GM12878 (cell line): Measurements from ENCODE around the gene NMNAT3. TPM values are rescaled to one million over a fixed set of nuclear protein-coding genes. Genes with fewer than 3 reads are reported as not detected.

ENCODE experiments used
- ATAC-seq: fragments of 200-7000 bp; cut with Tn5 transposase; 3 replicates; pipeline ENCODE4 v1.9.1; 2020; ENCODE audit warnings: mild to moderate bottlenecking, moderate library complexity
- BruUV-seq: library from RNA; stranded (reverse); fragments of 400-500 nt; replicated peaks from 2 replicates; lab custom pipeline; 2021; lab: Mats Ljungman, UMichigan
- CTCF ChIA-PET: fragments of 300-600 bp; sonication (Branson Sonifier 250); formaldehyde crosslinking; extraction: SDS; loops from one replicate; lab custom pipeline; 2021; ENCODE audit warnings: inconsistent platforms; lab: Yijun Ruan, JAX
- POLR2A ChIA-PET: fragments of 350-600 bp; formaldehyde crosslinking; extraction: SDS; loops from one replicate; lab custom pipeline; 2021; ENCODE audit warnings: inconsistent platforms; lab: Charles Lee
- RAD21 ChIA-PET: fragments of 300-600 bp; sonication (Branson Sonifier 250); formaldehyde crosslinking; loops from one replicate; lab custom pipeline; 2023; ENCODE audit warnings: antibody characterized with exemption; ENCODE audit not compliant: unreplicated experiment; lab: Charles Lee
- SMC1A ChIA-PET: fragments of 300-600 bp; sonication (Branson Sonifier 250); formaldehyde crosslinking; loops from one replicate; lab custom pipeline; 2023; ENCODE audit not compliant: unreplicated experiment, uncharacterized antibody; lab: Charles Lee
- DNase-seq: peaks from one replicate; pipeline ENCODE4 v3.0.0-alpha.2; 2011; ENCODE audit warnings: low read depth, low spot score
- FAIRE-seq: peaks from 3 replicates; lab custom pipeline; 2011; peaks lifted over from hg19 to GRCh38; lab: Jason Lieb, UNC
- H2AFZ ChIP-seq: 2 replicates; pipeline ENCODE4 v1.6.0; 2011; ENCODE audit warnings: low read depth, low read length, control low read depth; ENCODE audit not compliant: control insufficient read depth
- H3K27ac ChIP-seq: 2 replicates; pipeline ENCODE4 v1.5.1; 2011; ENCODE audit warnings: control low read depth; ENCODE audit not compliant: control insufficient read depth, insufficient read depth
- H3K27me3 ChIP-seq, 2 experiments: replicated peaks in 1 of 2; 2 replicates each; pipeline versions ENCODE4 v1.6.0 to v1.6.1; 2011; ENCODE audit warnings: low read length in 1 of 2; ENCODE audit not compliant: control insufficient read depth in 2 of 2, insufficient read depth in 2 of 2
- H3K36me3 ChIP-seq, 2 experiments: 2 replicates each; pipeline ENCODE4 v1.5.1; 2011; ENCODE audit warnings: low read length in 1 of 2; ENCODE audit not compliant: control insufficient read depth in 2 of 2, insufficient read depth in 2 of 2
- H3K4me1 ChIP-seq: 2 replicates; pipeline ENCODE4 v1.6.1; 2011; ENCODE audit warnings: mild to moderate bottlenecking, low read length, moderate library complexity, mixed read lengths; ENCODE audit not compliant: control insufficient read depth, insufficient read depth
- H3K4me2 ChIP-seq: 2 replicates; pipeline ENCODE4 v1.6.0; 2011; ENCODE audit warnings: control low read depth; ENCODE audit not compliant: control insufficient read depth, insufficient read depth
- H3K4me3 ChIP-seq: fragments of 200-600 bp; sonication (generic); 2 replicates; pipeline ENCODE4 v1.5.1; 2016
- H3K79me2 ChIP-seq: 2 replicates; pipeline ENCODE4 v1.6.0; 2011; ENCODE audit warnings: low read length; ENCODE audit not compliant: control insufficient read depth, insufficient read depth
- H3K9ac ChIP-seq: 2 replicates; pipeline ENCODE4 v1.8.0; 2011; ENCODE audit warnings: low read length, control low read depth, mixed read lengths; ENCODE audit not compliant: control insufficient read depth, insufficient read depth
- H3K9me3 ChIP-seq: replicated peaks from 3 replicates; pipeline ENCODE4 v1.5.1; 2011; ENCODE audit warnings: mild to moderate bottlenecking, low read length; ENCODE audit not compliant: control insufficient read depth, insufficient read depth
- H4K20me1 ChIP-seq: 2 replicates; pipeline ENCODE4 v1.6.0; 2011; ENCODE audit not compliant: control insufficient read depth, insufficient read depth
- ASH2L ChIP-seq: fragments of 300-600, 200-600 bp; sonication (generic); IDR thresholded peaks from 2 replicates; pipeline ENCODE4 v1.6.1; 2017; ENCODE audit warnings: low read depth, mild to moderate bottlenecking, borderline replicate concordance
- ATF3 ChIP-seq: IDR thresholded peaks from 2 replicates; pipeline ENCODE4 v1.6.1; 2011; ENCODE audit warnings: low read depth, mild to moderate bottlenecking, low read length, moderate library complexity, borderline replicate concordance; ENCODE audit errors: extremely low read depth
- CHD2 ChIP-seq: IDR thresholded peaks from 2 replicates; pipeline ENCODE4 v1.6.1; 2011; ENCODE audit warnings: low read depth, low read length, improper control_type of control experiment, borderline replicate concordance
- CTCF ChIP-seq, 3 experiments: IDR thresholded peaks in 2 of 3; conservative IDR thresholded peaks in 1 of 3; 2 replicates each; pipeline ENCODE4 v1.5.1; 2011; ENCODE audit warnings: low read depth in 3 of 3, low read length in 3 of 3, mild to moderate bottlenecking in 3 of 3, control low read depth in 2 of 3, moderate library complexity in 2 of 3, inconsistent platforms in 1 of 3, mixed read lengths in 1 of 3; ENCODE audit not compliant: control insufficient read depth in 2 of 3, insufficient read depth in 1 of 3; ENCODE audit errors: extremely low read depth in 1 of 3
- EP300 ChIP-seq, 2 experiments: fragments of 150-350 bp in 1 of 2; IDR thresholded peaks; 2 replicates each; pipeline ENCODE4 v1.6.1; 2011 to 2012; ENCODE audit warnings: low read depth in 2 of 2, low read length in 2 of 2, borderline replicate concordance in 1 of 2, improper control_type of control experiment in 1 of 2, inconsistent platforms in 1 of 2; ENCODE audit not compliant: control insufficient read depth in 1 of 2
- IKZF1 ChIP-seq: fragments of 450-650 bp; conservative IDR thresholded peaks from 2 replicates; pipeline ENCODE4 v1.6.1; 2017; ENCODE audit warnings: antibody characterized with exemption, mild to moderate bottlenecking
- JUNB ChIP-seq: IDR thresholded peaks from 2 replicates; pipeline ENCODE4 v1.6.1; 2016; ENCODE audit warnings: antibody characterized with exemption, mild to moderate bottlenecking
- MEF2B ChIP-seq: fragments of 450-650 bp; IDR thresholded peaks from 2 replicates; pipeline ENCODE4 v1.6.1; 2018; ENCODE audit warnings: mild to moderate bottlenecking, moderate library complexity; ENCODE audit not compliant: partially characterized antibody, poor library complexity, severe bottlenecking
- NBN ChIP-seq: fragments of 450-650 bp; IDR thresholded peaks from 2 replicates; pipeline ENCODE4 v1.6.1; 2016
- NFIC ChIP-seq: IDR thresholded peaks from 2 replicates; pipeline ENCODE4 v1.6.1; 2012; ENCODE audit warnings: low read depth, mild to moderate bottlenecking, inconsistent platforms, low read length, moderate library complexity
- NFYA ChIP-seq: IDR thresholded peaks from 2 replicates; pipeline ENCODE4 v1.6.1; 2011; ENCODE audit warnings: low read depth, mild to moderate bottlenecking, low read length, improper control_type of control experiment, borderline replicate concordance
- PAX5 ChIP-seq: IDR thresholded peaks from 2 replicates; pipeline ENCODE4 v1.6.1; 2011; ENCODE audit warnings: low read depth, low read length, borderline replicate concordance
- SIN3A ChIP-seq: IDR thresholded peaks from 2 replicates; pipeline ENCODE4 v1.6.1; 2012; ENCODE audit warnings: low read depth, low read length, improper control_type of control experiment
- SPI1 ChIP-seq: IDR thresholded peaks from 2 replicates; pipeline ENCODE4 v1.6.1; 2011; ENCODE audit warnings: low read depth, mild to moderate bottlenecking, low read length, moderate library complexity, borderline replicate concordance; ENCODE audit not compliant: insufficient read depth
- TARDBP ChIP-seq: IDR thresholded peaks from 2 replicates; pipeline ENCODE4 v1.6.1; 2016; ENCODE audit warnings: borderline replicate concordance
- ZBTB11 ChIP-seq: fragments of 450-650 bp; formaldehyde crosslinking; IDR thresholded peaks from 2 replicates; pipeline ENCODE4 v1.5.0; 2022; ENCODE audit warnings: mild to moderate bottlenecking, missing genetic modification characterization
- ZNF24 ChIP-seq: fragments of 450-650 bp; IDR thresholded peaks from 2 replicates; pipeline ENCODE4 v1.6.1; 2017; ENCODE audit warnings: antibody characterized with exemption, mild to moderate bottlenecking
- WGBS: methylation state at CpG from one replicate; pipeline ENCODE4 v1.1.6; 2016; ENCODE audit warnings: low lambda C conversion rate; ENCODE audit not compliant: insufficient replicate concordance, insufficient coverage; ENCODE audit errors: missing lambda C conversion rate; 5-methylcytosine and 5-hydroxymethylcytosine counted together
- in situ Hi-C: fragments of 300-500 bp; cut with MboI; formaldehyde crosslinking; loops from 9 replicates; pipeline ENCODE4 v1.14.3; 2018; ENCODE audit warnings: mixed read lengths
- intact Hi-C: fragments of 100-400 bp; cut with micrococcal nuclease; formaldehyde crosslinking; loops from one replicate; pipeline ENCODE4 v1.14.2; 2022; ENCODE audit not compliant: unreplicated experiment
- polyA plus RNA-seq, 11 experiments: library from polyadenylated mRNA; depleted of rRNA in 4 of 11; unstranded in 6 of 11; stranded (reverse) in 5 of 11; fragments of >200 nt; fragmentation: Nextera tagmentation in 4 of 11; fragmentation: Illumina TruSeq in 1 of 11; extraction: Ambion mirVana in 4 of 11; extraction: Trizol in 1 of 11; gene quantifications; 1 replicate in 1 of 11; 2 replicates in 10 of 11; pipeline versions ENCODE4 v1.2.1 to v1.2.3, GENCODE V29; 2011 to 2016; ENCODE audit warnings: inconsistent platforms in 2 of 11, missing spikeins in 2 of 11, low read depth in 1 of 11
- total RNA-seq, 4 experiments: library from RNA; depleted of rRNA in 3 of 4; stranded (reverse); fragments of >200 nt in 3 of 4; fragmentation: Illumina TruSeq in 1 of 4; extraction: Trizol in 1 of 4; gene quantifications; 2 replicates each; pipeline versions ENCODE4 v1.2.1 to v1.2.3, GENCODE V29; 2013 to 2021

NMNAT3 gene
- total and polyA plus RNA-seq, 10 of the 15 experiments (the other 5 are each of a cell fraction or from before 2014, with no cell fraction given) = under 0.01 to 0.92 (median 0.08) TPM; not detected in 4

- TF ChIP-seq ZBTB11 = no peak
- TF ChIP-seq NFYA = no peak
- no peak for TF ChIP-seq MEF2B
- TF ChIP-seq CHD2 = no peak
- TF ChIP-seq SIN3A = no peak
- TF ChIP-seq TARDBP = no peak
- no peak for TF ChIP-seq EP300 (IDR thresholded peaks at IDR 0.05; ENCODE audit: borderline replicate concordance in 1 of 2, control insufficient read depth in 1 of 2, low read depth in 2 of 2, low read length in 2 of 2)
Measured at GRCh38 chr3:139518926-139519842, 158.6 kb downstream of the NMNAT3 start (continued).

- intact Hi-C loops = no loop called here
- TF ChIP-seq ASH2L (no peak), ATF3 (no peak), NFIC (no peak), PAX5 (no peak), CTCF (IDR thresholded peaks at IDR 0.05 in 2 of 3, conservative IDR thresholded peaks at IDR 0.05 in 1 of 3; ENCODE audit: control insufficient read depth in 2 of 3, extremely low read depth in 1 of 3, insufficient read depth in 1 of 3, low read depth in 3 of 3, low read length in 3 of 3) (no peak), JUNB (no peak), SPI1 (no peak), ZNF24 (no peak), NBN (no peak), IKZF1 (no peak)
Measured at GRCh38 chr3:139518306-139518705, 159.5 kb downstream of the NMNAT3 start.

More at GRCh38 chr3:139518306-139518705, 159.5 kb downstream of the NMNAT3 start:
- Histone ChIP-seq H4K20me1 (no peaks in the 10 kb centered on the region), H3K9me3 (no peaks in the 10 kb centered on the region), H3K4me2 (no peak overlapping the region), H3K36me3 (no peaks in the 10 kb centered on the region), H3K27me3 (no peaks in the 10 kb centered on the region), H3K4me3 (no peak overlapping the region), H3K9ac (no peak overlapping the region), H2AFZ (no peak overlapping the region), H3K79me2 (no peaks in the 10 kb centered on the region), H3K27ac (no peak overlapping the region), H3K4me1 (no peaks in the 10 kb centered on the region)
- DNase-seq (no peak), FAIRE-seq (no peak), ATAC-seq (no peak)
- in situ Hi-C loops = no loop called here
- CTCF ChIA-PET = interaction anchor here (0.6 kb wide), 1 partner anchor 586 kb away, joined by 3 read pairs; no protein-coding TSS in a partner anchor
- POLR2A ChIA-PET = no interaction called here
- BruUV-seq = no TSS peak
- SMC1A ChIA-PET = interaction anchor here (1.0 kb wide), 1 partner anchor 92 kb away, joined by 3 read pairs; no protein-coding TSS in a partner anchor
- RAD21 ChIA-PET = no interaction called here
- WGBS = 15% methylated on average over 6 of the region's 6 CpGs
